ENCODE data around the gene CHRNA7. TPM values are rescaled to one million over a fixed set of nuclear protein-coding genes. Genes with fewer than 3 reads are reported as not detected.

The CHRNA7 gene
- total and polyA plus RNA-seq, 2 of the 8 experiments (the other 6 are each of a cell fraction or from before 2014, with no cell fraction given) = 7.5 to 11.0 TPM

DNA sequence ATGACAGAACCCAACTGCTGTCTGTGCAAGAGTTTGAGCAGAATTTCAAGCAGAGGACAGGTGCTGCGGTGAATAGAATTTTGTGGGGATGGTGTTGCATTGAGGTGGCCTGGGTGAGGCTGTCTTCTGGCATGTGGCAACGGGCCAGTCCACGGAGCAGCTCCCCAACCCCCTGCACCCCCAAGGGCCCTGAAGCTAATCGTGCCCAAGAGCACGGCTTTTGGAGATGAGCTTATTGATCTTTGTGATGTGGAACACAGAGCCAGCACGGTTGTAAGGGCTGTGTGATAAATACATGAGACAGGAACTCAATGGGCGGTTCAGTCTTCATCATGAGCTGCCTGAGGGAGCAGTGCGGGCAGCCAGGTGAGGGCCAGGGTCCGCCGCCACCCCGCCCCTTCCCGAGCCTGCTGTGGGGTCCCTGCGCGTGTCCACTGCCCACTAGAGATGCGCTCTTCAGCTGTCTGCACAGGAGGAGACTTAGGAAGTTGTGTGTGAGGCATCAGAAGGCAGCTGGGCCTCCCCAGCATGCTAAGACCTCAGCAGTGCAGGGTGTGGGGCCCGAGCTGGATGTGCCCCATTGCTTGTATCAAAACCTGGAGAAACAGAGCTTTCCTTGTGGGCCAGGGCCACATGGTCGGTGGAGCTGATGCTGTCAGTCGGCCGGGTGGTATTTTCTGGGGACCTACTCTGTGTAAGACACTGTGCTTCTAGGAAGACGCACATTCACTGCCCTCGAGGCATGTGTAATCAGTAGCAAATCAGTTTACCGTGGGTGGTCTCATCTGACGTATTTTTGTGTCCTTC, 90.5 kb downstream of the CHRNA7 start:
- no peaks in the 10 kb centered on the region for H3K79me2 ChIP-seq (ENCODE audit: control insufficient read depth in 1 of 2, insufficient read depth in 2 of 2, low read length in 2 of 2)
- no peak overlapping the region for H3K4me2 ChIP-seq (ENCODE audit: insufficient read depth in 1 of 2, low read depth in 2 of 2, low read length in 2 of 2)
- TF ChIP-seq EP300 (IDR thresholded peaks at IDR 0.05; ENCODE audit: borderline replicate concordance in 1 of 2, low read depth in 2 of 2, low read length in 2 of 2) = no peak
- H2BK20ac ChIP-seq (ENCODE audit: low read length) = no peak overlapping the region
- WGBS, 2 experiments (ENCODE audit: extremely low coverage in 1 of 2, insufficient coverage in 1 of 2, insufficient read length in 1 of 2, insufficient replicate concordance in 2 of 2, low coverage in 1 of 2, low lambda C conversion rate in 2 of 2, missing lambda C conversion rate in 1 of 2) = 92% methylated on average over 22 of the region's 23 CpGs; no CpG with 5 or more reads in 1 of the 2 experiments
- no peaks in the 10 kb centered on the region for H3K79me1 ChIP-seq (ENCODE audit: low read depth, low read length)
- no peaks in the 10 kb centered on the region for H3K23me2 ChIP-seq (ENCODE audit: low read depth, low read length)
- H2BK5ac ChIP-seq (ENCODE audit: low read depth, low read length) = no peak overlapping the region
- H2AFZ ChIP-seq (ENCODE audit: low read length) = no peak overlapping the region
- no peak for DNase-seq (ENCODE audit: low read depth in 1 of 2, low spot score in 2 of 2)
- no peak overlapping the region for H2BK120ac ChIP-seq (replicated peaks; ENCODE audit: low read depth, low read length)
- no peak overlapping the region for H3K14ac ChIP-seq (ENCODE audit: insufficient read length)
- no peak overlapping the region for H3K56ac ChIP-seq (replicated peaks; ENCODE audit: insufficient read length, low read depth, low read length)
- peak overlapping the region; percentile 35; the same call in 1 of the 2 replicates for H4K8ac ChIP-seq (ENCODE audit: extremely low read depth, insufficient read depth, low read length)
- FAIRE-seq = no peak
- no peaks in the 10 kb centered on the region for H4K20me1 ChIP-seq (replicated peaks in 1 of 2; ENCODE audit: control insufficient read depth in 1 of 2, insufficient read depth in 2 of 2, low read length in 2 of 2)
- H4K91ac ChIP-seq (replicated peaks; ENCODE audit: insufficient read length, low read length) = no peak overlapping the region
- H4K5ac ChIP-seq (ENCODE audit: insufficient read length, low read depth, low read length) = no peak overlapping the region
- H3K4ac ChIP-seq (replicated peaks; ENCODE audit: insufficient read length, low read depth, low read length) = no peak overlapping the region
- no peaks in the 10 kb centered on the region for H3K27me3 ChIP-seq (replicated peaks in 1 of 4; ENCODE audit: control insufficient read depth in 3 of 4, extremely low read depth in 1 of 4, insufficient read depth in 3 of 4, low read length in 3 of 4)
- no peak overlapping the region for H3K27ac ChIP-seq (ENCODE audit: low read depth, low read length)
- no peak overlapping the region for H3K4me3 ChIP-seq (ENCODE audit: extremely low read depth in 1 of 4, insufficient read depth in 2 of 4, low read depth in 3 of 4, low read length in 4 of 4)
- H2BK15ac ChIP-seq (ENCODE audit: low read length) = no peak overlapping the region
- no peak overlapping the region for H3K18ac ChIP-seq (ENCODE audit: extremely low read depth, low read length)
- ChIA-PET CTCF (ENCODE audit: partially characterized antibody) (interaction anchor here (1.0 to 1.4 kb wide), 3 partner anchors 143 to 234 kb away, joined by 3 to 4 read pairs (median 3); no protein-coding TSS in a partner anchor), POLR2A (ENCODE audit: partially characterized antibody) (interaction anchor here (1.3 kb wide), 1 partner anchor 29 kb away, joined by 3 read pairs; no protein-coding TSS in a partner anchor)
- no peaks in the 10 kb centered on the region for H3K36me3 ChIP-seq (ENCODE audit: control insufficient read depth in 2 of 4, insufficient read depth in 4 of 4, low read length in 3 of 4)
- no peak overlapping the region for H3K9ac ChIP-seq (replicated peaks in 1 of 4; ENCODE audit: extremely low read depth in 1 of 4, low read depth in 3 of 4, low read length in 3 of 4)
- peaks cover 0 to 7% (median under 1%) of the 10 kb centered on the region in 4 experiments; a peak in 1 of 7 replicates for H3K4me1 ChIP-seq (replicated peaks in 1 of 4; ENCODE audit: control insufficient read depth in 3 of 4, insufficient read depth in 4 of 4, low read length in 3 of 4)
- H3K9me3 ChIP-seq (ENCODE audit: insufficient read depth in 2 of 2, low read depth in 1 of 2, low read length in 1 of 2) = no peaks in the 10 kb centered on the region
- H2AK5ac ChIP-seq (ENCODE audit: low read depth, low read length) = no peak overlapping the region
- no peak overlapping the region for H2BK12ac ChIP-seq (ENCODE audit: low read depth, low read length)
- H3K23ac ChIP-seq (ENCODE audit: insufficient read length) = no peak overlapping the region

Data from H1 (cell line).